ENCODE measurements around the gene PLEKHA5.

The PLEKHA5 gene

DNA sequence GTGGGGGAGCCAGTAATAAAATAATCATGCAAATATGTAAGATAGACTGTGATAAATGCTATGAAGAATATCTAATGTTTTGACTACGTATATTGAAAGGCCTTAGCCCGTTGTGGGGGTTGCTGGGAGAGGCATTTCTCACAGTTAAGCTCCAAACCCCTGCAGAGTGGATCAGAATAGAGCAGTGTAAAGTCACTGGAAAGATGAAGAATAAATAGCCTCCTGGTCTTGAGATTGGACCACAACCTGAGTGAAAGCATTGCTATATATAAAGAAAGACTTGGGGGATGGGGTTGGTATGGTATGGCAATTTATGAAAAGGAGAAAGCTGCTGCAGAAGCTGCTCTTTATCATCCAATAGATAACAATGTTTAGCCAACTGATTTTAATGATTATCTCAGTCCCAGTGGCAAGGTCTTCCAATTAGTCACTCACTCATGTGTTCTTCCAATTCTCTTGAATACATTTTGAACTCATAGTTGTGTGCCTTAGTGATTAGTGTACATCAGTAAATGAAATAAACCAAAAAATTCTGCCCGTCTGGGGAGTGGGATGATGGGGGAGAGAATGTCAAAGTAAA is 10.2 kb downstream of the PLEKHA5 start:
- no peak for DNase-seq (ENCODE audit: low read depth)
- H3K4me3 ChIP-seq (ENCODE audit: low read length): no peak overlapping the region
- TF ChIP-seq, protein P1, sequence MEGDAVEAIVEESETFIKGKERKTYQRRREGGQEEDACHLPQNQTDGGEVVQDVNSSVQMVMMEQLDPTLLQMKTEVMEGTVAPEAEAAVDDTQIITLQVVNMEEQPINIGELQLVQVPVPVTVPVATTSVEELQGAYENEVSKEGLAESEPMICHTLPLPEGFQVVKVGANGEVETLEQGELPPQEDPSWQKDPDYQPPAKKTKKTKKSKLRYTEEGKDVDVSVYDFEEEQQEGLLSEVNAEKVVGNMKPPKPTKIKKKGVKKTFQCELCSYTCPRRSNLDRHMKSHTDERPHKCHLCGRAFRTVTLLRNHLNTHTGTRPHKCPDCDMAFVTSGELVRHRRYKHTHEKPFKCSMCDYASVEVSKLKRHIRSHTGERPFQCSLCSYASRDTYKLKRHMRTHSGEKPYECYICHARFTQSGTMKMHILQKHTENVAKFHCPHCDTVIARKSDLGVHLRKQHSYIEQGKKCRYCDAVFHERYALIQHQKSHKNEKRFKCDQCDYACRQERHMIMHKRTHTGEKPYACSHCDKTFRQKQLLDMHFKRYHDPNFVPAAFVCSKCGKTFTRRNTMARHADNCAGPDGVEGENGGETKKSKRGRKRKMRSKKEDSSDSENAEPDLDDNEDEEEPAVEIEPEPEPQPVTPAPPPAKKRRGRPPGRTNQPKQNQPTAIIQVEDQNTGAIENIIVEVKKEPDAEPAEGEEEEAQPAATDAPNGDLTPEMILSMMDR (IDR thresholded peaks at IDR 0.05; ENCODE audit: insufficient read depth, low read depth, low read length, missing control alignments): no peak

DNA sequence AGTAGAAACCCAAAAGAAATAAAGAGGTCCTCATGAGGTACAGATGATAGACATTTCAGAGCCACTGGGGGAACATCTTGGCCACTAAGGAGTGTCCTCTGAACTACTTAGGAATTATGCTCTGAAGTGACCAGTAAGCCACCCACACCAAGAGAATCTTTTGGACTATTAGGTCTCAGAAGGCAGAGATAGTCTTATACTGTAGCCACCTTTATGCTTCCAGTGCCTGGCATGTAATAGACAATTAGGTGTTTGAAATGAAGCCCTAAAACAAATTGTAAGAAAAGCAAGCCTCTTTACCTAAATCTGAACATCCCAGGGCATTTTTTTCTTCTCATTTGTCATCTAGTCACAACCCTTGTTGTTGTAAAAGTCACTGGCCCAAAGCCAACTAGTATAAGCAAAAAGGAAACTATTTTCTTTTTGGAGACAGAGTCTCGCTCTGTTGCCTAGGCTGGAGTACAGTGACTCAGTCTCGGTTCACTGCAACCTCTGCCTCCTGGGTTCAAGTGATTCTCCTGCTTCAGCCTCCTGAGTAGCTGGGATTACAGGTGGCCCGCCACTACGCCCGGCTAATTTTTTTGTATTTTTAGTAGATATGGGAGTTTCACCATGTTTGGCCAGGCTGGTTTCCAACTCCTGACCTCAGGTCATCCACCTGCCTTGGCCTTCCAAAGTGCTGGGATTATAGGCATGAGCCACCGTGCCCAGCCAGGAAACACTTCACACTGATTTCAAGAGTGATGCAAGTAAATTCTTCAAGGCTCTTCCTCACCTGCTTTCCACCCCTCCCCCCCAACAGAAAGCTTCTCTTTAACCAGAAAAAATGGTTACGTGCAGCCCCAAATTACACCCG is 11.1 kb downstream of the PLEKHA5 start:
- DNase-seq (ENCODE audit: low read depth): no peak
- TF ChIP-seq, protein P1 (IDR thresholded peaks at IDR 0.05; ENCODE audit: insufficient read depth, low read depth, low read length, missing control alignments): no peak
- H3K4me3 ChIP-seq (ENCODE audit: low read length): no peak overlapping the region

DNA sequence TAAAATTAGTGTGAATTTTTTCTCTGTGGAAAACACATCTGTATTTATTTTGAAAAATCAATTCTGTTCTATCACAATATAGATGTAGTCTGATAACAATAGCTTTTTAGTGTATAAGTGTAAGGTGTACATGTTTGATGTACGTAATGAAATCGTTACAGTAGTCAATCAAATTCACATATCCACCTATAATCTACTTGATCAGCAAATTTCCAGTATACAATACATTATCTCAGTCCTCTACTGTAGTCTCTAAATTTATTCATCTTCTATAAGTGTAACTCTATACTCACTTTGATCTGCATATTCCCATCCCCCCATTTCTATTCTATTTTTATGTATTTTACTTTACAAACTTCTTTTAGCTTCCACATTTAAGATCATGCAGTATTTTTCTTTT is 13.0 kb downstream of the PLEKHA5 start:
- TF ChIP-seq, protein P1 (IDR thresholded peaks at IDR 0.05; ENCODE audit: insufficient read depth, low read depth, low read length, missing control alignments): no peak
- no peak overlapping the region for H3K4me3 ChIP-seq (ENCODE audit: low read length)

DNA sequence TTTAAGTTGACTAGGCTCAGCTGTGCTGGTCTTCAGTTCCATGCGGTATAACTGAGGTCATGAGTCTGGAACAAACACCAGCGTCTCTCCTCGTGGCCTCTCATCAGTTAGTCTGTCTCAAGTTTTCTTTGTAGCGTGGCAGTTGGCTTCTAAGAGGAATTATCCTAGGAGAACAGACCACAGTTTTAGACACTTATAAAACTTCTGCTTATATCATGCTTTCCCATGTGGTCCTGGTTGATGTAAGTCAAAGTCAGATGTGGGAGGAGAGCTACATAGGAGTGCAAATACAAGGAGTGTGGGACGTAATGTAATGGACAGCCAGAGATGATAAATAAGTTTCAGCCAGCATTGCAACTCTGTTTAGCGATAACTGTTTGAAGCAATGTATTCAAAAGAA is 14.8 kb downstream of the PLEKHA5 start:
- H3K4me3 ChIP-seq (ENCODE audit: low read length): no peak overlapping the region
- no peak for DNase-seq (ENCODE audit: low read depth)
- TF ChIP-seq, protein P1 (IDR thresholded peaks at IDR 0.05; ENCODE audit: insufficient read depth, low read depth, low read length, missing control alignments): no peak

More for the DNA sequence above, 13.0 kb downstream of the PLEKHA5 start:
- DNase-seq (ENCODE audit: low read depth): no peak

DNA sequence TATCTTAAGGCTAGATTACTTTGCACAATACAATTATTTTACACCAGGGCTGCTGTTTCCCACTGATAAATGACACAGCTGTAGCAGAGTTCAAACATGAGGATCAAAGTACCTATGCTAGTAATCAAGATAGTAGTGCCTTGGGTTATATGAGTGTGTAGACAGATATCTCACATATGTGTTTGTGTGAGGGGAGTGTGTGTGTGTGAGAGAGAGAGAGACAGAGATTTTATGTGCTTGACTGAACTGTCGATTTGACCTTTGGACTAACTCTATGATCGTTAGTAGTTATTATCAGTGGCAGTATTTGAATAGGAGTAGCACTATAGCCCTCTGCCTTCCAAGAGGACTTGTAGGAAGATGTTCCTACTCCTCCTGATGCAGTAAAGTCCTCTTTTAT is 15.5 kb downstream of the PLEKHA5 start:
- H3K4me3 ChIP-seq (ENCODE audit: low read length): no peak overlapping the region
- DNase-seq (ENCODE audit: low read depth): no peak
- TF ChIP-seq, protein P1 (IDR thresholded peaks at IDR 0.05; ENCODE audit: insufficient read depth, low read depth, low read length, missing control alignments): no peak

DNA sequence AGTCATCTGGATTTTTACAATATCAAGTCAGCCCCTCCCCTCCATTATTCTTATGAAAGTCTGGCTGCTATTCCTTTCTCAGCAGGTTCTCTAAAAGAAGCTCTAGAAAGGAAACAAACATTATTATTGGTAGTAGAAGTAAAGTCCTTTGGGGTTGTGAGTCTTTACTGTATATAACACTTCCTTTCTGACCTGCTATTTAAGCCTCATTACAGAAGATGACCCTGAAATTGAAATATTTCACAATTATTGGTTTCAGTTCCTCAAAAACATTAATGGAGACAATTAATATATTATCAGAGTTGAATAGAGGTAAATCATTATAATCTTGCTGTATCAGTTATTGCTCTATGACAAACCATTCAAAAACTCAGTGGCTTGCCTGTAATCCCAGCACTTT is 19.3 kb downstream of the PLEKHA5 start:
- TF ChIP-seq, protein P1 (IDR thresholded peaks at IDR 0.05; ENCODE audit: insufficient read depth, low read depth, low read length, missing control alignments): no peak
- H3K4me3 ChIP-seq (ENCODE audit: low read length): no peak overlapping the region
- DNase-seq (ENCODE audit: low read depth): no peak
